H9 (cell line): ENCODE results near the gene BSG. TPM values are rescaled to one million over a fixed set of nuclear protein-coding genes. Genes with fewer than 3 reads are reported as not detected.
A peak's percentile ranks its signal among the peaks of the same experiment; 100 is the strongest.

Source experiments
- DNase-seq: peaks from one replicate; pipeline ENCODE4 v3.0.0-alpha.2; 2017
- H2AFZ ChIP-seq: one replicate; pipeline ENCODE4 v1.6.1; 2013; ENCODE audit warnings: mild to moderate bottlenecking, low read length, control low read depth, moderate library complexity
- H2AK5ac ChIP-seq: 2 replicates; pipeline ENCODE4 v1.6.1; 2013; ENCODE audit warnings: low read length, control low read depth, mixed read lengths; ENCODE audit not compliant: insufficient read length
- H2BK120ac ChIP-seq: one replicate; pipeline ENCODE4 v1.6.1; 2013; ENCODE audit warnings: low read depth, mild to moderate bottlenecking, low read length, control low read depth, inconsistent platforms; ENCODE audit not compliant: poor library complexity, severe bottlenecking
- H2BK12ac ChIP-seq: 2 replicates; pipeline ENCODE4 v1.6.1; 2013; ENCODE audit warnings: low read length, control low read depth, mixed read lengths, low read depth; ENCODE audit not compliant: insufficient read length
- H2BK15ac ChIP-seq: 2 replicates; pipeline ENCODE4 v1.6.1; 2013; ENCODE audit warnings: low read depth, low read length, control low read depth
- H2BK20ac ChIP-seq: one replicate; pipeline ENCODE4 v1.6.1; 2013; ENCODE audit warnings: low read depth, mild to moderate bottlenecking, low read length, control low read depth, inconsistent platforms; ENCODE audit not compliant: poor library complexity, severe bottlenecking
- H2BK5ac ChIP-seq: 2 replicates; pipeline ENCODE4 v1.6.1; 2013; ENCODE audit warnings: low read length, control low read depth, mixed read lengths; ENCODE audit not compliant: insufficient read length
- H3K14ac ChIP-seq: 2 replicates; pipeline ENCODE4 v1.6.1; 2013; ENCODE audit warnings: low read length, control low read depth; ENCODE audit not compliant: insufficient read depth
- H3K18ac ChIP-seq: 2 replicates; pipeline ENCODE4 v1.6.1; 2013; ENCODE audit warnings: low read depth, mild to moderate bottlenecking, mixed read lengths, low read length, control low read depth; ENCODE audit not compliant: insufficient read length
- H3K23ac ChIP-seq: 2 replicates; pipeline ENCODE4 v1.6.1; 2013; ENCODE audit warnings: low read length, control low read depth, mixed read lengths, low read depth; ENCODE audit not compliant: insufficient read length
- H3K23me2 ChIP-seq: 2 replicates; pipeline ENCODE4 v1.6.1; 2013; ENCODE audit warnings: low read depth, mild to moderate bottlenecking, mixed read lengths, low read length, control low read depth; ENCODE audit not compliant: insufficient read length, poor library complexity, severe bottlenecking
- H3K27ac ChIP-seq: 2 replicates; pipeline ENCODE4 v1.5.1; 2013; ENCODE audit warnings: low read length, control low read depth, mixed read lengths, low read depth; ENCODE audit not compliant: insufficient read length
- H3K27me3 ChIP-seq: 2 replicates; pipeline ENCODE4 v1.6.1; 2013; ENCODE audit warnings: low read length, control low read depth, inconsistent platforms; ENCODE audit not compliant: insufficient read depth
- H3K4ac ChIP-seq: 2 replicates; pipeline ENCODE4 v1.6.1; 2013; ENCODE audit warnings: low read depth, mild to moderate bottlenecking, control low read depth, inconsistent platforms, low read length, moderate library complexity
- H3K4me1 ChIP-seq: 2 replicates; pipeline ENCODE4 v1.6.1; 2013; ENCODE audit warnings: low read length, control low read depth, inconsistent platforms; ENCODE audit not compliant: insufficient read depth
- H3K4me2 ChIP-seq: 2 replicates; pipeline ENCODE4 v1.6.1; 2013; ENCODE audit warnings: low read length, control low read depth, mixed read lengths; ENCODE audit not compliant: insufficient read length, insufficient read depth
- H3K56ac ChIP-seq: 2 replicates; pipeline ENCODE4 v1.6.1; 2013; ENCODE audit warnings: low read depth, mild to moderate bottlenecking, mixed read lengths, low read length, control low read depth; ENCODE audit not compliant: insufficient read length
- H3K79me1 ChIP-seq: 2 replicates; pipeline ENCODE4 v1.6.1; 2013; ENCODE audit warnings: low read depth, mild to moderate bottlenecking, moderate library complexity, low read length, control low read depth, inconsistent platforms; ENCODE audit not compliant: insufficient read depth, poor library complexity, severe bottlenecking
- H3K79me2 ChIP-seq: 2 replicates; pipeline ENCODE4 v1.6.1; 2013; ENCODE audit warnings: low read length, control low read depth, inconsistent platforms; ENCODE audit not compliant: insufficient read depth
- H3K9ac ChIP-seq: 2 replicates; pipeline ENCODE4 v1.6.1; 2013; ENCODE audit warnings: low read length, control low read depth, mixed read lengths; ENCODE audit not compliant: insufficient read length; ENCODE audit errors: extremely low read depth
- H3K9me3 ChIP-seq: one replicate; pipeline ENCODE4 v1.6.1; 2013; ENCODE audit warnings: low read depth, low read length, inconsistent platforms; ENCODE audit not compliant: control insufficient read depth
- H3T11ph ChIP-seq: one replicate; pipeline ENCODE4 v1.6.1; 2013; ENCODE audit warnings: mild to moderate bottlenecking, low read length, control low read depth, inconsistent platforms
- H4K20me1 ChIP-seq: one replicate; pipeline ENCODE4 v1.6.1; 2013; ENCODE audit not compliant: control insufficient read depth, insufficient read length, insufficient read depth
- H4K5ac ChIP-seq: 2 replicates; pipeline ENCODE4 v1.6.1; 2013; ENCODE audit warnings: low read depth, mild to moderate bottlenecking, mixed read lengths, low read length, control low read depth; ENCODE audit not compliant: insufficient read length
- H4K8ac ChIP-seq: replicated peaks from 2 replicates; pipeline ENCODE4 v1.6.1; 2013; ENCODE audit warnings: low read length, control low read depth, mixed read lengths, low read depth; ENCODE audit not compliant: insufficient read length
- H4K91ac ChIP-seq: 2 replicates; pipeline ENCODE4 v1.6.1; 2013; ENCODE audit warnings: low read depth, mild to moderate bottlenecking, moderate library complexity, mixed read lengths, low read length, control low read depth; ENCODE audit not compliant: insufficient read length
- H3K27ac Mint-ChIP-seq, 3 experiments: 2 replicates in 2 of 3; 3 replicates in 1 of 3; pipeline ENCODE4 v1.8.0; 2020 to 2021; ENCODE audit warnings: mixed read lengths in 3 of 3, mild to moderate bottlenecking in 1 of 3, moderate library complexity in 1 of 3
- H3K27me3 Mint-ChIP-seq: 2 replicates; pipeline ENCODE4 v1.8.0; 2021; ENCODE audit warnings: low read depth, mild to moderate bottlenecking, moderate library complexity, mixed read lengths
- H3K36me3 Mint-ChIP-seq, 3 experiments: 2 replicates in 2 of 3; 3 replicates in 1 of 3; pipeline ENCODE4 v1.8.0; 2020 to 2021; ENCODE audit warnings: low read depth in 3 of 3, mixed read lengths in 3 of 3; ENCODE audit not compliant: insufficient read depth in 1 of 3
- H3K4me1 Mint-ChIP-seq, 2 experiments: 2 replicates each; pipeline ENCODE4 v1.8.0; 2020; ENCODE audit warnings: mixed read lengths in 2 of 2
- H3K4me3 Mint-ChIP-seq, 2 experiments: 2 replicates in 1 of 2; 3 replicates in 1 of 2; pipeline ENCODE4 v1.8.0; 2020 to 2021; ENCODE audit warnings: mild to moderate bottlenecking in 2 of 2, mixed read lengths in 2 of 2, moderate library complexity in 1 of 2
- H3K9me3 Mint-ChIP-seq, 2 experiments: 2 replicates in 1 of 2; 3 replicates in 1 of 2; pipeline ENCODE4 v1.8.0; 2020; ENCODE audit warnings: mild to moderate bottlenecking in 2 of 2, mixed read lengths in 2 of 2, moderate library complexity in 1 of 2
- CTCF ChIP-seq: fragments of 200-600 bp; sonication (generic); conservative IDR thresholded peaks from 3 replicates; pipeline ENCODE4 v1.8.0; 2021; ENCODE audit warnings: antibody characterized with exemption, mild to moderate bottlenecking
- WGBS: extraction: QIAGEN DNeasy Blood & Tissue Kit; methylation state at CpG from one replicate; pipeline ENCODE4 v1.1.7; 2013; ENCODE audit warnings: missing lambda C conversion rate, low lambda C conversion rate, mixed read lengths; ENCODE audit not compliant: insufficient read length; ENCODE audit errors: extremely low coverage; 5-methylcytosine and 5-hydroxymethylcytosine counted together
- total RNA-seq: library from RNA; stranded (reverse); gene quantifications from 2 replicates; pipeline ENCODE4 v1.2.1, GENCODE V29; 2021

Gene BSG
- total RNA-seq, 1 experiment from 2014 or later = 715 TPM

DNA sequence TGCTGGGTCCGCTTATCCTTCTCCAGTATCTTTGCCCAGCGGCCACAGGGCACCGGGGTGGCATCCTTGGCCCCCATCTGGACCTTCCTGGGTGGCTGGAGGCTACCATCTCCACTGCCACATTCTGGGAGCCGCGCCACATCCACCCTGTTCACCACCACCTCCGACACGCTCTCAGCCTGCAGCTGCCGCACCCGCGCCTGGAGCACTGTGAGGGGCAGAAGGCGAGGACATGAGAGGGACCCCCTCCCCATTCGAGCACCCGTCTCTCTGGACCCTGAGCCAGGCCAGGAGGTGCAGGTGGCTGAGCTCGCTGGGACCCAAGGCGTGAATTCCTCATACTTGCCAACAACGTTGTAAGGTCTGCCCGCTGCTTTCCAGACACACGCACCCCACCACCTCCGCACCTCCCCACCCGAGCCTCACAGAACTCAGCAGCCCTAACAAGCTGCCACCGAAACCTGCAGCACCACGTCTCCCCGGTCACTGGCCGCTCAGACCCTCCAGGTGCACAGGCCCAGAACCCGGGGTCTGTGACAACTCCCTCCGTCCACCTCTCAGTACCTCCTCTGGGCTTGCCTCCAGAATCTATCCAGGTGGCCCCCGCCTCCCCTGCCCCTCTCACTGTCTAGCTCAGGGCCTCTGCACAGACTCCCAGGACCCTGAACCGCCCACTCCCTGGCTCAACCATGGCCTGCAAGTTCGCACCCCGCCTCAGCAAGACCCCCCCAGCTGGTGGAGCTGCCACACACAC lies 57.7 kb downstream of the BSG start:
- Histone ChIP-seq H2AFZ (no peak overlapping the region), H3K56ac (no peak overlapping the region), H3K9me3 (no peaks in the 10 kb centered on the region), H3K27me3 (no peaks in the 10 kb centered on the region), H3K4me2 (no peak overlapping the region), H3T11ph (no peak overlapping the region), H3K9ac (no peak overlapping the region), H2BK15ac (no peak overlapping the region), H2BK120ac (no peak overlapping the region), H2BK5ac (no peak overlapping the region), H4K8ac (no peak overlapping the region), H2BK12ac (no peak overlapping the region), H3K79me2 (no peaks in the 10 kb centered on the region), H4K5ac (no peak overlapping the region), H3K23ac (no peak overlapping the region), H2BK20ac (no peak overlapping the region), H2AK5ac (no peak overlapping the region), H3K27ac (no peak overlapping the region), H3K23me2 (peaks cover 7% of the 10 kb centered on the region), H3K4ac (no peak overlapping the region), H3K79me1 (peaks cover 10% of the 10 kb centered on the region), H3K14ac (no peak overlapping the region), H3K18ac (no peak overlapping the region), H4K91ac (no peak overlapping the region), H4K20me1 (peaks cover 4% of the 10 kb centered on the region), H3K4me1 (no peaks in the 10 kb centered on the region; the same call in 1 of the 2 replicates)
- Mint-ChIP-seq H3K36me3 (peaks cover 26 to 47% (median 35%) of the 10 kb centered on the region in 3 experiments; a peak in 6 of 7 replicates), H3K4me1 (peaks cover 7 to 13% of the 10 kb centered on the region in 2 experiments), H3K4me3 (peak overlapping the region in 1 of 2 experiments; percentile 29; a peak in 2 of 5 replicates), H3K9me3 (no peaks in the 10 kb centered on the region; a peak in 1 of 5 replicates), H3K27me3 (no peaks in the 10 kb centered on the region), H3K27ac (peak overlapping the region in 2 of 3 experiments; percentile 31 to 57; a peak in 2 of 7 replicates)
- whole genome bisulfite sequencing = no CpG with 5 or more reads among the region's 30 CpGs
- no peak for DNase-seq
- no peak for TF ChIP-seq CTCF
